ENCODE data around the gene SMAD2. TPM values are rescaled to one million over a fixed set of nuclear protein-coding genes. Genes with fewer than 3 reads are reported as not detected.

The SMAD2 gene
- total and polyA plus RNA-seq, 9 of the 15 experiments (the other 6 are each of a cell fraction or from before 2014, with no cell fraction given) = 9.2 to 49.6 (median 33.7) TPM

GRCh38 chr18:47817017-47817794, 113.3 kb downstream of the SMAD2 start:
- CTCF ChIA-PET (ENCODE audit: low intra/inter-chr PET ratio) = no interaction called here
- no TSS peak for BruUV-seq (replicated peaks)
- POLR2A ChIA-PET = no interaction called here
- no peak overlapping the region for H3K4me2 ChIP-seq (ENCODE audit: insufficient read depth, low read length)
- no peaks in the 10 kb centered on the region for H3K9me1 ChIP-seq (ENCODE audit: control insufficient read depth, insufficient read depth, low read length)
- no peaks in the 10 kb centered on the region for H4K20me1 ChIP-seq (replicated peaks; ENCODE audit: control insufficient read depth, insufficient read depth, low read length)
- no peak overlapping the region for H2AFZ ChIP-seq (ENCODE audit: low read depth, low read length)
- no peak overlapping the region for H3K27ac ChIP-seq (ENCODE audit: extremely low read depth, low read depth, low read length)
- H3K27me3 ChIP-seq (ENCODE audit: control insufficient read depth in 2 of 2, insufficient read depth in 2 of 2, low read length in 2 of 2) = no peaks in the 10 kb centered on the region
- FAIRE-seq (no peak), ATAC-seq (no peak), DNase-seq (ENCODE audit: extremely low read depth in 1 of 4, low spot score in 3 of 4) (no peak)
- H3K36me3 ChIP-seq (ENCODE audit: control insufficient read depth, insufficient read depth, low read length) = no peaks in the 10 kb centered on the region
- no peak overlapping the region for H3K9ac ChIP-seq (ENCODE audit: insufficient read depth in 1 of 2, low read depth in 2 of 2, low read length in 2 of 2)
- TF ChIP-seq AFF4 (CRISPR knock-in tag; IDR thresholded peaks at IDR 0.05) = no peak
- TF ChIP-seq ASH1L (IDR thresholded peaks at IDR 0.05; ENCODE audit: borderline replicate concordance, low read depth, partially characterized antibody) = no peak
- TF ChIP-seq ELK1 (CRISPR knock-in tag; IDR thresholded peaks at IDR 0.05) = no peak
- no peak for TF ChIP-seq ZNF3 (CRISPR knock-in tag; IDR thresholded peaks at IDR 0.05)
- no peak for TF ChIP-seq ELK3 (CRISPR knock-in tag; IDR thresholded peaks at IDR 0.05)
- TF ChIP-seq POLR2G (IDR thresholded peaks at IDR 0.05; ENCODE audit: low read depth, low read length) = no peak
- TF ChIP-seq DIDO1 (tag; IDR thresholded peaks at IDR 0.05; ENCODE audit: low read depth) = no peak
- TF ChIP-seq E4F1 (CRISPR knock-in tag; IDR thresholded peaks at IDR 0.05; ENCODE audit: borderline replicate concordance) = no peak
- no peak for TF ChIP-seq BRCA1 (IDR thresholded peaks at IDR 0.05)
- no peak for TF ChIP-seq BRCA1 (CRISPR knock-in tag; IDR thresholded peaks at IDR 0.05)
- no peak for TF ChIP-seq HEY1 (CRISPR knock-in tag; IDR thresholded peaks at IDR 0.05; ENCODE audit: borderline replicate concordance)
- intact Hi-C loops (cut with micrococcal nuclease) (no loop called here), in situ Hi-C loops (cut with MboI) (no loop called here)
- H3K4me1 ChIP-seq (replicated peaks in 1 of 2; ENCODE audit: control insufficient read depth in 2 of 2, insufficient read depth in 2 of 2, low read length in 2 of 2) = no peaks in the 10 kb centered on the region
- no peaks in the 10 kb centered on the region for H3K79me2 ChIP-seq (ENCODE audit: control insufficient read depth, insufficient read depth, low read length)
- 74% methylated on average over 7 of the region's 9 CpGs for WGBS (ENCODE audit: insufficient coverage, low coverage, missing lambda C conversion rate)
- no peak overlapping the region for H3K4me3 ChIP-seq
- no peaks in the 10 kb centered on the region for H3K9me3 ChIP-seq (replicated peaks; ENCODE audit: control insufficient read depth, insufficient read depth, low read depth, low read length)
